ENCODE data around the gene TMEM266.

Gene TMEM266

GRCh38 chr15:76078285-76078877 lies 18.6 kb downstream of the TMEM266 start:
- H3K4me3 ChIP-seq (replicated peaks; ENCODE audit: low read depth, low read length) = no peak overlapping the region
- TF ChIP-seq CTCF (IDR thresholded peaks at IDR 0.05; ENCODE audit: low read depth, low read length, missing control alignments) = no peak
- no peak for DNase-seq (ENCODE audit: extremely low read depth, low read depth)

DNA sequence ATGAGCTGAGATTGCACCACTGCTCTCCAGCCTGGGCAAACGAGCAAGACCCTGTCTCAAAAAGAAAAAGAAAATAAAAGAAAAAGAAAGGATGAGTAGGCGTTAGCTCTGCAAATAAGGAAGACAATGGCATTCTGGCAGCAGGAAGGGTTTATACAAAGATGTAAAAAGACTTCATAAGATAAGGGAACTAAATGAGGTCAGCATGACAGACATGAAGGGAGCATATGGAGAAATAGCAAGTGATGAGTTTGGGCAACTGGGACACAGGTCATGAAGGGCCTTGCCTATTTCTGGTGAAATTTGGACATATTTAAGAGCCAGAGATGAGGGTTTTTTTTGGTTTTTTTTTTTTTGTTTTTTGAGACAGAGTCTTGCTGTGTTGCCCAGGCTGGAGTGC lies 24.5 kb downstream of the TMEM266 start:
- no peak for DNase-seq (ENCODE audit: extremely low read depth, low read depth)
- no peak overlapping the region for H3K4me3 ChIP-seq (replicated peaks; ENCODE audit: low read depth, low read length)
- no peak for TF ChIP-seq CTCF (IDR thresholded peaks at IDR 0.05; ENCODE audit: low read depth, low read length, missing control alignments)

- no peak for TF ChIP-seq CTCF (IDR thresholded peaks at IDR 0.05; ENCODE audit: low read depth, low read length, missing control alignments)
- H3K4me3 ChIP-seq (replicated peaks; ENCODE audit: low read depth, low read length) = no peak overlapping the region
- DNase-seq (ENCODE audit: extremely low read depth, low read depth) = no peak
These were observed 38.9 kb downstream of the TMEM266 start for GRCh38 chr15:76098685-76099084.

DNA sequence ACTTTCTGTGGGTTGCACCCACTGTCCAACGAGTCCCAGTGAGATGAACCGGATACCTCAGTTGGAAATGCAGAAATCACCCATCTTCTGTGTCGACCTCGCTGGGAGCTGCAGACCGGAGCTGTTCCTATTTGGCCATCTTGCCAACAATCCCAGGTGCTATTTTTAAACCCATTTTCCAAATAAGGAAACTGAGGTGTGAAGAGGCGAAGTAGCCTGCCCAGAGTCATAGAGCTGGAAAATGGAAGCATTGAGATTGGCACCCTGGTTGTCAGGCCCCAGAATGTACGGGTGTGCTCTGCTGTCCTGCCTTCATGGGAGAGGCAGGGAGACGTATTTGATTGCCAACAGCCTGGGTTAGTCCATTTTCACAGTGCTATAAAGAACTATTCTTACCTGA lies 39.6 kb downstream of the TMEM266 start:
- no peak overlapping the region for H3K4me3 ChIP-seq (replicated peaks; ENCODE audit: low read depth, low read length)
- TF ChIP-seq CTCF (IDR thresholded peaks at IDR 0.05; ENCODE audit: low read depth, low read length, missing control alignments) = no peak
- DNase-seq (ENCODE audit: extremely low read depth, low read depth) = no peak

DNA sequence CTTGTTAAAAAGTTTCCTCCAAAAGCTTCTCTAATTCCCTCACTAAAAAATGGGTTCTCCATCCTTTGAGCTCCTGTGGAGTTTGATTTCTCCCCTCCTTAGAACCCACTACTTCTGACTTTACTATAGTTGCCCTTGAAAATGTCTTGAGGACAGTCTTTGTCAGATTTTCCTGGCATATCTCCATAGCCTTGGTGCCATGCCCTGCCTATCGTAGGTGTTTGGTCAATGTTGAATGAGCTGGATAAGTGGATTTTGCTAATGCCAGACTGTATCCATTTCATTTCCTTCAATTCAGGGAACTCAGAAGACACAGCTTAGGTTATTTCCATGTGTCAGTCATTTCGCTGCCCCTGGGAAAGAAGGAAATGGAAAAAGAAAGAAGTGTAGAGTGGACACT lies 40.6 kb downstream of the TMEM266 start:
- DNase-seq (ENCODE audit: extremely low read depth, low read depth) = no peak
- no peak for TF ChIP-seq CTCF (IDR thresholded peaks at IDR 0.05; ENCODE audit: low read depth, low read length, missing control alignments)
- H3K4me3 ChIP-seq (replicated peaks; ENCODE audit: low read depth, low read length) = no peak overlapping the region

- TF ChIP-seq CTCF (IDR thresholded peaks at IDR 0.05; ENCODE audit: low read depth, low read length, missing control alignments) = no peak
- no peak overlapping the region for H3K4me3 ChIP-seq (replicated peaks; ENCODE audit: low read depth, low read length)
- no peak for DNase-seq (ENCODE audit: extremely low read depth, low read depth)
These were observed 41.9 kb downstream of the TMEM266 start for GRCh38 chr15:76101655-76102054.

GRCh38 chr15:76105391-76105790 lies 45.6 kb downstream of the TMEM266 start:
- TF ChIP-seq CTCF (IDR thresholded peaks at IDR 0.05; ENCODE audit: low read depth, low read length, missing control alignments) = no peak
- no peak for DNase-seq (ENCODE audit: extremely low read depth, low read depth)
- H3K4me3 ChIP-seq (replicated peaks; ENCODE audit: low read depth, low read length) = no peak overlapping the region

Measured in HFF-Myc (cell line).